Skeletal muscle tissue (tissue), 4 donors: ENCODE measurements around the gene SLC39A10. TPM values are rescaled to one million over a fixed set of nuclear protein-coding genes. Genes with fewer than 3 reads are reported as not detected.

ENCODE experiments used
- H3K27ac ChIP-seq: one replicate; pipeline ENCODE4 v1.7.0; 2013; ENCODE audit warnings: mild to moderate bottlenecking, low read depth, low read length, inconsistent platforms
- H3K27me3 ChIP-seq, 3 donors: one replicate each; pipeline ENCODE4 v1.7.0; 2013; ENCODE audit warnings: low read length in 3 of 3; ENCODE audit not compliant: control insufficient read depth in 3 of 3, insufficient read depth in 3 of 3
- H3K36me3 ChIP-seq, 3 donors: one replicate each; pipeline ENCODE4 v1.7.0; 2013; ENCODE audit warnings: low read length in 3 of 3; ENCODE audit not compliant: control insufficient read depth in 3 of 3, insufficient read depth in 3 of 3
- H3K4me1 ChIP-seq, 3 donors: one replicate each; pipeline ENCODE4 v1.7.0; 2013; ENCODE audit warnings: low read length in 3 of 3, mild to moderate bottlenecking in 3 of 3; ENCODE audit not compliant: control insufficient read depth in 3 of 3, insufficient read depth in 3 of 3
- H3K4me3 ChIP-seq, 3 donors: one replicate each; pipeline ENCODE4 v1.7.0; 2013; ENCODE audit warnings: low read length in 3 of 3
- H3K9ac ChIP-seq, 3 donors: one replicate each; pipeline ENCODE4 v1.7.0; 2013; ENCODE audit warnings: low read length in 3 of 3, mild to moderate bottlenecking in 3 of 3, moderate library complexity in 2 of 3, low read depth in 1 of 3
- H3K9me3 ChIP-seq, 3 donors: one replicate each; pipeline ENCODE4 v1.7.0; 2013; ENCODE audit warnings: low read length in 3 of 3; ENCODE audit not compliant: control insufficient read depth in 3 of 3
- total RNA-seq: library from RNA; depleted of rRNA; stranded (reverse); fragments of >200 nt; gene quantifications from one replicate; pipeline ENCODE4 v1.2.3, GENCODE V29; 2014
- donor health status: Osteomylitis.

Gene SLC39A10
- total RNA-seq, 1 donor from 2014 or later = 21.9 TPM

- no peak overlapping the region for H3K4me3 ChIP-seq
- peaks cover 0 to 16% (median 10%) of the 10 kb centered on the region in 3 donors for H3K36me3 ChIP-seq
- no peak overlapping the region for H3K9ac ChIP-seq
- H3K9me3 ChIP-seq = no peaks in the 10 kb centered on the region
- H3K27me3 ChIP-seq = no peaks in the 10 kb centered on the region
- no peak overlapping the region for H3K27ac ChIP-seq
- H3K4me1 ChIP-seq = no peaks in the 10 kb centered on the region
Measured at GRCh38 chr2:195734395-195734794, 77.4 kb downstream of the SLC39A10 start.

DNA sequence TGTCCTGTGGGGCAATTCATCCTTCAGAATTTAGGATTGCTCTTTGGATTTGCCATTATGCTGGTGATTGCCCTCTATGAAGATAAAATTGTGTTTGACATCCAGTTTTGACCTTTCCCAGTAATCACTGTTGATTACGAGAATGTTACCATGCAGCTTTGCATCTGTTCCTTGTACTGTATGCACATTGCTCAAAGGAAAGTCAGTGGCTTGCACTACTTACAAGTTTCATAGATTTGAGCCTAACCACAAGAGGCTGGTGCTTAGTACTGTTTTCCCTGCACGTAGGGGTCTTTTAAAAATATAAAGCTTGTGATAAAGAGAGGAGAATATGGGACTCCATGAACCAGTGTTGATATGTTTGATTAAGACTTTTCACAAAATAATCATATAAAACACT lies 77.9 kb downstream of the SLC39A10 start:
- no peak overlapping the region for H3K27ac ChIP-seq
- H3K9ac ChIP-seq = no peak overlapping the region
- no peaks in the 10 kb centered on the region for H3K4me1 ChIP-seq
- H3K36me3 ChIP-seq = peaks cover 0 to 15% (median 7%) of the 10 kb centered on the region in 3 donors
- no peak overlapping the region for H3K4me3 ChIP-seq
- no peaks in the 10 kb centered on the region for H3K27me3 ChIP-seq
- H3K9me3 ChIP-seq = no peaks in the 10 kb centered on the region

DNA sequence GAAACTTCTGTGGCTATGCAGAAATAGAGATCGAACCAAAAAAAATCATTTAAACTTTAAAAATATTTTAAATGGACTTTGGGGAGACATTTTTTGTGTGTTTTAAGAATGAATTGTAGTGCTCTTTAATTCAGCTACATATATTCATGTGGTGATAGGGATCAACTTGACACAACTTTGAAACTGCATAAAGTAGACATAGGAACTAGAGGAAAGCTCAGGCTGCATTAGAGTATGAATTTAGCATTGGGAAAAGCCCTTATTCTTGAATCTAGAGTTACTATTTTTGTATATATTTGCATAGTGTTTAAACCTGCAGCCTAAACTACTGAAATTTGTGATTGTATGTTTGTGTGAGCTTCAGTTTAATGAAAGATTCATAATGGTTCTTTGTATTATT lies 78.3 kb downstream of the SLC39A10 start:
- H3K4me3 ChIP-seq = no peak overlapping the region
- no peak overlapping the region for H3K9ac ChIP-seq
- H3K36me3 ChIP-seq = peaks cover 0 to 15% (median 4%) of the 10 kb centered on the region in 3 donors
- no peaks in the 10 kb centered on the region for H3K9me3 ChIP-seq
- H3K4me1 ChIP-seq = no peaks in the 10 kb centered on the region
- H3K27ac ChIP-seq = no peak overlapping the region
- no peaks in the 10 kb centered on the region for H3K27me3 ChIP-seq

DNA sequence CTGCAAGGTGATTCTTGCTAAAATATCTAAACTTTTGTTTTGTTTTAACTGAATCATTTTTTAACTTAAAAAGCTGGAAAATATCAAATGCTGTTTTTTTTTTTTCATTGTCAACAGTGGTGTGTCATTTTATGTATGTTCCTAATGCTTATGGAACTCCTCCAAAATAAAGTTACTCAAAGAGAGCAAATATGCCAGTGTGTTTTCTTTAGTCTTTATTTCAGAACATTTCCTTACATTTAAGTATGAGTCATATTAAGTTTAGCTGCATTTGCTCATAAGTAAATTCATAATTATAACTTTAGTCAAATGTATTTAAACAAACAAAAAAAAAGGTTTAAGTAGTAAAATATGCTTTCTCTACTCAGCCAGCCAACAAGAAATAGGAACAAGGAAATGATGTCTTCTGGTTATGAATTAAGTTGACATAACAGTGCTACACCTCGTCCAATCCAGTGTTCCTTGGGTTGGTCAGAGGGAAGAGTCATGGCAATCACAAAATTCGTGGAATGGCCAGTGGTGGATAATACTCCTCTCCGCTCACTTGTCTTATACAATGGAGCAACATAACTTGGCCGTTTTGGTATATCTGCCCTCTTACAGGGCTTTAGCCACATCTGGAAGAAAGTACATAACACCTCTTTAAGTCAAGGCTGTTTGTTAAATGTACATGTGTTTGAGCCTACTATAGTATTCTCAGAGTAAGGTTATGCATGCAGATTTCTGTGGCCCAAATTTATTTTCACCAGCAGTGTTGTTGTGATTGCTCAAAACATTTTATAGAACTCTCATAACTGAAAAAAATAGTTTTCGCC lies 80.7 kb downstream of the SLC39A10 start:
- Histone ChIP-seq H3K36me3 (peaks cover 0 to 6% (median 0%) of the 10 kb centered on the region in 3 donors), H3K4me3 (no peak overlapping the region), H3K9me3 (no peaks in the 10 kb centered on the region), H3K4me1 (no peaks in the 10 kb centered on the region), H3K27ac (no peak overlapping the region), H3K27me3 (no peaks in the 10 kb centered on the region), H3K9ac (no peak overlapping the region)

GRCh38 chr2:195741191-195741590 lies 84.2 kb downstream of the SLC39A10 start:
- Histone ChIP-seq H3K9me3 (no peaks in the 10 kb centered on the region), H3K36me3 (peaks cover 0 to 2% (median 0%) of the 10 kb centered on the region in 3 donors), H3K9ac (no peak overlapping the region), H3K4me1 (no peaks in the 10 kb centered on the region), H3K27me3 (no peaks in the 10 kb centered on the region), H3K4me3 (no peak overlapping the region), H3K27ac (no peak overlapping the region)

DNA sequence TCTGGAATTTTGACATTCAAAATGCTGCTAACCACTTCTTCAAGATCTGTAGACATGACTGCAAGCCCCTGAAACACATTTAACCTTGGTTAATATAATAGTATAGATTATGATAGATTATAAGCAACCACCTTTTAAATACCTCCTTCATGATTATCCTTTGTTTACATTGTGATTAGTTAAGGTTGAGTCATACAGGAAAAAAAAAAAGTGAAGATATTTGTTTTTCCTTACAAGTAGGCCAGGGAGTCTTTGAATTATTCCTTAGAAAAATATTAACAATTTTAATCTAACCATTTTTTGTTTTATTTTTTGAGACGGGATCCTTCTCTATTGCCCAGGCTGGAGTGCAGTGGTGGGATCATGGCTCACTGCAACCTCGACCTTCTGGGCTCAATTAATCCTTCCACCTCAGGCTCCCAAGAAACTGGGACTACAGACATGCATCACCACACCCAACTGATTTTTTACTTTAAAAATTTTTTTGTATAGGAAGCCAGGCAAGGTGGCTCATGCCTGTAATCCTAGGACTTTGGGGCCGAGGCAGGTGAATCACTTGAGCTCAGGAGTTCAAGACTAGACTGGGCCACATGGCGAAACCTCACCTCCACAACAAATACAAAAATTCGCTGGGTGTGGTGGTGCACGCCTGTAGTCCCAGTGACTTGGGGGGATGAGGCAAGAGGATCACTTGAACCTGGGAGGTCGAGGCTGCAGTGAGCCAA lies 99.4 kb downstream of the SLC39A10 start:
- no peaks in the 10 kb centered on the region for H3K4me1 ChIP-seq
- H3K9ac ChIP-seq = no peak overlapping the region
- no peaks in the 10 kb centered on the region for H3K27me3 ChIP-seq
- no peak overlapping the region for H3K4me3 ChIP-seq
- no peaks in the 10 kb centered on the region for H3K36me3 ChIP-seq
- H3K27ac ChIP-seq = no peak overlapping the region
- H3K9me3 ChIP-seq = no peaks in the 10 kb centered on the region

GRCh38 chr2:195758846-195759245 lies 101.8 kb downstream of the SLC39A10 start:
- Histone ChIP-seq H3K4me3 (no peak overlapping the region), H3K27ac (no peak overlapping the region), H3K9ac (no peak overlapping the region), H3K27me3 (no peaks in the 10 kb centered on the region), H3K9me3 (no peaks in the 10 kb centered on the region), H3K36me3 (no peaks in the 10 kb centered on the region), H3K4me1 (no peaks in the 10 kb centered on the region)

- H3K4me1 ChIP-seq = no peaks in the 10 kb centered on the region
- H3K9me3 ChIP-seq = no peaks in the 10 kb centered on the region
- no peak overlapping the region for H3K27ac ChIP-seq
- no peak overlapping the region for H3K4me3 ChIP-seq
- H3K36me3 ChIP-seq = no peaks in the 10 kb centered on the region
- no peaks in the 10 kb centered on the region for H3K27me3 ChIP-seq
- H3K9ac ChIP-seq = no peak overlapping the region
Measured at GRCh38 chr2:195759877-195760276, 102.9 kb downstream of the SLC39A10 start.

- Histone ChIP-seq H3K36me3 (no peaks in the 10 kb centered on the region), H3K27ac (no peak overlapping the region), H3K27me3 (no peaks in the 10 kb centered on the region), H3K4me3 (no peak overlapping the region), H3K9me3 (no peaks in the 10 kb centered on the region), H3K9ac (no peak overlapping the region), H3K4me1 (no peaks in the 10 kb centered on the region)
Measured at GRCh38 chr2:195763866-195764265, 106.8 kb downstream of the SLC39A10 start.

GRCh38 chr2:195766691-195767090 lies 109.7 kb downstream of the SLC39A10 start:
- no peaks in the 10 kb centered on the region for H3K4me1 ChIP-seq
- H3K4me3 ChIP-seq = no peak overlapping the region
- H3K9me3 ChIP-seq = no peaks in the 10 kb centered on the region
- H3K27me3 ChIP-seq = no peaks in the 10 kb centered on the region
- H3K27ac ChIP-seq = no peak overlapping the region
- no peaks in the 10 kb centered on the region for H3K36me3 ChIP-seq
- H3K9ac ChIP-seq = no peak overlapping the region
